Chondrocyte (in vitro differentiated cells): ENCODE measurements around the gene CRYGD. TPM values are rescaled to one million over a fixed set of nuclear protein-coding genes. Genes with fewer than 3 reads are reported as not detected.

Experiments used
- DNase-seq: peaks from one replicate; pipeline ENCODE4 v3.0.0; 2021; ENCODE audit warnings: mixed read lengths, low spot score
- H3K27ac Mint-ChIP-seq: one replicate; pipeline ENCODE4 v1.8.0; 2021; ENCODE audit warnings: mild to moderate bottlenecking, moderate library complexity, mixed read lengths; ENCODE audit not compliant: unreplicated experiment
- H3K27me3 Mint-ChIP-seq: 2 replicates; pipeline ENCODE4 v1.8.0; 2021; ENCODE audit warnings: low read depth, mixed read lengths
- H3K36me3 Mint-ChIP-seq: 2 replicates; pipeline ENCODE4 v1.8.0; 2021; ENCODE audit warnings: low read depth, mixed read lengths
- H3K4me1 Mint-ChIP-seq: 2 replicates; pipeline ENCODE4 v1.8.0; 2021; ENCODE audit warnings: low read depth, mild to moderate bottlenecking, mixed read lengths
- H3K4me3 Mint-ChIP-seq: one replicate; pipeline ENCODE4 v1.8.0; 2021; ENCODE audit warnings: mild to moderate bottlenecking, moderate library complexity, mixed read lengths; ENCODE audit not compliant: unreplicated experiment
- H3K9me3 Mint-ChIP-seq: 2 replicates; pipeline ENCODE4 v1.8.0; 2021; ENCODE audit warnings: low read depth, mixed read lengths
- total RNA-seq: library from RNA; stranded (reverse); gene quantifications from 3 replicates; pipeline ENCODE4 v1.2.1, GENCODE V29; 2021
- TF ChIP-seq, protein P1 (sequence below): fragments of 200-600 bp; sonication (generic); IDR thresholded peaks from 2 replicates; pipeline ENCODE4 v1.5.0; 2021; ENCODE audit warnings: antibody characterized with exemption, mild to moderate bottlenecking, moderate library complexity

Gene CRYGD
- total RNA-seq, 1 donor from 2014 or later, result not detected

DNA sequence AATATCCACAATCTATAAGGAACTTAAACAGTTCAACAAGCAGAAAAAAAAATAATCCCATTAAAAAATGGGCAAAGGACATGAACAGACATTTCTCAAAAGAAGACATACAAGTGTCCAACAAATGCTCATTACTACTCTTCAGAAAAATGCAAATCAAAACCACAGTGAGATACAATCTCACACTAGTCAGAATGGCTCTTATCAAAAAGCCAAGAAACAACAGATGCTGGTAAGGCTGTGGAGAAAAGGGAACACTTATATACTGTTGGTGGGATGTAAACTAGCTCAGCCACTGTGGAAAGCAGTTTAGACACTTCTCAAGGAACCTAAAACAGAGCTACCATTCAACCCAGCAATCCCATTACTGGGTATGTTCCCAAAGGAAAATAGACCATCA lies 28.8 kb upstream of the CRYGD start:
- Mint-ChIP-seq H3K36me3 (no peaks in the 10 kb centered on the region), H3K4me3 (no peak overlapping the region), H3K27ac (no peak overlapping the region), H3K27me3 (peaks cover 9% of the 10 kb centered on the region), H3K4me1 (no peaks in the 10 kb centered on the region), H3K9me3 (peaks cover 12% of the 10 kb centered on the region)
- TF ChIP-seq, protein P1, sequence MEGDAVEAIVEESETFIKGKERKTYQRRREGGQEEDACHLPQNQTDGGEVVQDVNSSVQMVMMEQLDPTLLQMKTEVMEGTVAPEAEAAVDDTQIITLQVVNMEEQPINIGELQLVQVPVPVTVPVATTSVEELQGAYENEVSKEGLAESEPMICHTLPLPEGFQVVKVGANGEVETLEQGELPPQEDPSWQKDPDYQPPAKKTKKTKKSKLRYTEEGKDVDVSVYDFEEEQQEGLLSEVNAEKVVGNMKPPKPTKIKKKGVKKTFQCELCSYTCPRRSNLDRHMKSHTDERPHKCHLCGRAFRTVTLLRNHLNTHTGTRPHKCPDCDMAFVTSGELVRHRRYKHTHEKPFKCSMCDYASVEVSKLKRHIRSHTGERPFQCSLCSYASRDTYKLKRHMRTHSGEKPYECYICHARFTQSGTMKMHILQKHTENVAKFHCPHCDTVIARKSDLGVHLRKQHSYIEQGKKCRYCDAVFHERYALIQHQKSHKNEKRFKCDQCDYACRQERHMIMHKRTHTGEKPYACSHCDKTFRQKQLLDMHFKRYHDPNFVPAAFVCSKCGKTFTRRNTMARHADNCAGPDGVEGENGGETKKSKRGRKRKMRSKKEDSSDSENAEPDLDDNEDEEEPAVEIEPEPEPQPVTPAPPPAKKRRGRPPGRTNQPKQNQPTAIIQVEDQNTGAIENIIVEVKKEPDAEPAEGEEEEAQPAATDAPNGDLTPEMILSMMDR, result no peak
- no peak for DNase-seq

DNA sequence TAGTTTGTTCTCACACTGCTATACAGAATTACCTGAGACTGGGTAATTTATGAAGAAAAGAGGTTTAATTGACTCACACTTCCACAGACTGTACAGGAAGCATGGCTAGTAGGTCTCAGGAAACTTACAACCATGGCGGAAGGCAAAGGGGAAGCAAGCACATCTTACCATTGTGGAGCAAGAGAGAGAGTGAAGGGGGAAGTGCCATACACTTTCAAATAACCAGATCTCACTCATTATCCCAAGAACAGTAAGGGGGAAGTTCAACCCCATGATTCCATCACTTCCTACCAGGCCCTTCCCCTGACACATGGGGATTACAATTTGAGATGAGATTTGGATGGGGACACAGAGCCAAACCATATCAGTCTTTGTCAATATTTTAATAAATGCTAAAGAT lies 26.6 kb upstream of the CRYGD start:
- no peak overlapping the region for H3K4me3 Mint-ChIP-seq
- H3K9me3 Mint-ChIP-seq, result peaks cover 12% of the 10 kb centered on the region
- H3K4me1 Mint-ChIP-seq, result no peaks in the 10 kb centered on the region
- no peak for DNase-seq
- peaks cover 9% of the 10 kb centered on the region for H3K27me3 Mint-ChIP-seq
- TF ChIP-seq, protein P1, result no peak
- H3K36me3 Mint-ChIP-seq, result no peaks in the 10 kb centered on the region
- no peak overlapping the region for H3K27ac Mint-ChIP-seq

DNA sequence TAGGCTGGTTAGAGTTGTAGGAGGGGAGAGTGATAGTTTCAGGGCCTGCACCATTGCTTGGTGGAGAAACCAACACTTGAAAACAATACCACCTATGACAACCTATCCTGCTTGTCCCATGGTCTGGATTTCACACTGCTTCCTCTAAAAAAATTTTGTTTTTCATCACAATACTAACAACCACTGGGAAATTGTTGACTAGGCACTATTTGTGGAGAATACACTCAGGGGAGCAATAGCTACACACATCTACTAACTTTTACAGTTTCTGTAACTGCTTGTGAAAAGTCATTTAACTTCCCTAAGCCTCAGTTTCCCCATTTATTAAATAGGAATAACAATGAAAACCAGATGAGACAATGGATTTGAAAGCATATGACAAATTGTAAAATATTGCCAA lies 25.8 kb upstream of the CRYGD start:
- H3K4me3 Mint-ChIP-seq, result no peak overlapping the region
- no peaks in the 10 kb centered on the region for H3K4me1 Mint-ChIP-seq
- DNase-seq, result no peak
- H3K27ac Mint-ChIP-seq, result no peak overlapping the region
- peaks cover 9% of the 10 kb centered on the region for H3K27me3 Mint-ChIP-seq
- no peaks in the 10 kb centered on the region for H3K36me3 Mint-ChIP-seq
- H3K9me3 Mint-ChIP-seq, result peaks cover 12% of the 10 kb centered on the region
- TF ChIP-seq, protein P1, result no peak

DNA sequence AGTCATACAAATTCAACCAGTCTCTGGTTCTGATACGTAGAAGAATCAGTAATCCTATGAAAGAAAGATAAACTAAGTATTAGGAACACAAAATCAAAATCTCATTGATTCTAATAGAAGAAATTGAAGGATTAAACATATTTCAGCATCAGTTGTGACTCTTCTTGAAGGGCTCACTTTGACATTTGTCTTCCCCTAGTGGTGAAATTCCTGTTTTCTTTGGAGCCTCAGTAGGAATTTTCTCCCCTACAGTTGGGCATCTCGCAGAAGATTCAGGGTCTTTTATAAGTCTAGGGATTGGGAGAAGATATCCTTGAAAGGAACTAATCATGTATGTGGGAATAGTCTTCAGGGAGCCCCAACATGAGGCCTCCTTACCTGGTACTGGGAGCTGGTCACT lies 24.5 kb upstream of the CRYGD start:
- no peaks in the 10 kb centered on the region for H3K36me3 Mint-ChIP-seq
- H3K4me1 Mint-ChIP-seq, result no peaks in the 10 kb centered on the region
- H3K9me3 Mint-ChIP-seq, result peaks cover 12% of the 10 kb centered on the region
- DNase-seq, result no peak
- no peak overlapping the region for H3K4me3 Mint-ChIP-seq
- H3K27ac Mint-ChIP-seq, result no peak overlapping the region
- TF ChIP-seq, protein P1, result peak; percentile 47
- peaks cover 9% of the 10 kb centered on the region for H3K27me3 Mint-ChIP-seq

DNA sequence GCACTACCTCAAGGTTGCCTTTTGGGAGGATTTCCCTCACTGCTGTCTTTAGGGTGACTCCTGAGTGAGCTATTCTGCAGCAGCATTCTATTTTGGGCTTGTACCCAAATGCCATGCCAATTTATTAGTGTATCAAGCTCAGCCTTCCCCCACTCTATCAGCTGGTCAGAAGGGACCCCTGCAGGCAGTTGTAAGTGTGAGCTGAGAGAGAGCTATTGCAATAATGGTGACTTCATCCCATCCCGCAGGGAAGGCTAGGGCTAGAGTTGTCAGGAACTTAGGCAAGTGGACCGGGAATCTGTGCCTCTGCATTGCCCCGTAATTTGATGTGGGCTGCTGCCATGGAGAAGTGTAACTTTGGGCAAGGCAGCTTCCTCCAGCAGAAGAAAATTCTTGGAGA lies 23.4 kb upstream of the CRYGD start:
- no peak for DNase-seq
- Mint-ChIP-seq H3K27me3 (peaks cover 6% of the 10 kb centered on the region), H3K36me3 (no peaks in the 10 kb centered on the region), H3K4me1 (no peaks in the 10 kb centered on the region), H3K27ac (no peak overlapping the region), H3K4me3 (no peak overlapping the region), H3K9me3 (peaks cover 12% of the 10 kb centered on the region)
- TF ChIP-seq, protein P1, result no peak
